IMR-90 (cell line): Measurements from ENCODE around the gene TCF25. TPM values are rescaled to one million over a fixed set of nuclear protein-coding genes. Genes with fewer than 3 reads are reported as not detected.

Source experiments
- polyA plus RNA-seq, 3 experiments: library from polyadenylated mRNA; depleted of rRNA; stranded (reverse); fragments of >200 nt; gene quantifications; 2 replicates each; pipeline ENCODE4 v1.2.3, GENCODE V29; 2012; ENCODE audit warnings: low replicate concordance in 1 of 3
- total RNA-seq: library from RNA; depleted of rRNA; stranded (reverse); fragments of >200 nt; gene quantifications from 2 replicates; pipeline ENCODE4 v1.2.3, GENCODE V29; 2012; rRNA removed

TCF25 gene
- total and polyA plus RNA-seq, 2 of the 4 experiments (the other 2 are of a cell fraction): 127 to 184 TPM

Other genes starting within 250 kb of the TCF25 start
- gene CHMP1A, start 215.9 kb upstream of the TCF25 start, total RNA-seq: 99.8 and 113 TPM in 2 replicates
- gene CHMP1A, start 215.9 kb upstream of the TCF25 start, polyA plus RNA-seq (2012; rRNA removed): 97.3 and 112 TPM in 2 replicates
- 0.90 and 1.1 TPM in 2 replicates for gene SPATA33, start 215.8 kb upstream of the TCF25 start, total RNA-seq
- gene SPATA33, start 215.8 kb upstream of the TCF25 start, polyA plus RNA-seq (2012; rRNA removed): 3.2 and 3.4 TPM in 2 replicates
- gene CDK10, start 186.9 kb upstream of the TCF25 start, total RNA-seq: 18.6 and 19.5 TPM in 2 replicates
- gene CDK10, start 186.9 kb upstream of the TCF25 start, polyA plus RNA-seq (2012; rRNA removed): 61.8 and 65.3 TPM in 2 replicates
- 4.8 and 5.0 TPM in 2 replicates for gene SPATA2L, start 171.9 kb upstream of the TCF25 start, total RNA-seq
- 6.9 and 8.8 TPM in 2 replicates for gene SPATA2L, start 171.9 kb upstream of the TCF25 start, polyA plus RNA-seq (2012; rRNA removed)
- 1.8 and 1.9 TPM in 2 replicates for gene VPS9D1, start 152.7 kb upstream of the TCF25 start, total RNA-seq
- gene VPS9D1, start 152.7 kb upstream of the TCF25 start, polyA plus RNA-seq (2012; rRNA removed): 20.3 and 27.0 TPM in 2 replicates
- 4.1 and 4.2 TPM in 2 replicates for gene ZNF276, start 152.1 kb upstream of the TCF25 start, total RNA-seq
- gene ZNF276, start 152.1 kb upstream of the TCF25 start, polyA plus RNA-seq (2012; rRNA removed): 18.6 and 19.1 TPM in 2 replicates
- gene FANCA, start 56.9 kb upstream of the TCF25 start, total RNA-seq: 13.3 and 13.9 TPM in 2 replicates
- 24.4 and 24.7 TPM in 2 replicates for gene FANCA, start 56.9 kb upstream of the TCF25 start, polyA plus RNA-seq (2012; rRNA removed)
- 0.56 and 0.72 TPM in 2 replicates for gene SPIRE2, start 45.1 kb upstream of the TCF25 start, total RNA-seq
- gene SPIRE2, start 45.1 kb upstream of the TCF25 start, polyA plus RNA-seq (2012; rRNA removed): 1.6 and 1.9 TPM in 2 replicates
- 3.8 and 4.4 TPM in 2 replicates for gene MC1R, start 45.3 kb downstream of the TCF25 start, total RNA-seq
- 9.5 TPM in 2 replicates for gene MC1R, start 45.3 kb downstream of the TCF25 start, polyA plus RNA-seq (2012; rRNA removed)
- gene TUBB3, start 49.8 kb downstream of the TCF25 start, total RNA-seq: 311 and 337 TPM in 2 replicates
- gene TUBB3, start 49.8 kb downstream of the TCF25 start, polyA plus RNA-seq (2012; rRNA removed): 410 and 428 TPM in 2 replicates
- 129 and 134 TPM in 2 replicates for gene DEF8, start 75.2 kb downstream of the TCF25 start, total RNA-seq
- gene DEF8, start 75.2 kb downstream of the TCF25 start, polyA plus RNA-seq (2012; rRNA removed): 141 and 160 TPM in 2 replicates
- gene DBNDD1, start 145.9 kb downstream of the TCF25 start, total RNA-seq: 3.1 and 3.4 TPM in 2 replicates
- 23.0 and 26.2 TPM in 2 replicates for gene DBNDD1, start 145.9 kb downstream of the TCF25 start, polyA plus RNA-seq (2012; rRNA removed)
- not detected in 2 replicates for gene PRDM7, start 203.7 kb downstream of the TCF25 start, total RNA-seq
- gene PRDM7, start 203.7 kb downstream of the TCF25 start, polyA plus RNA-seq (2012; rRNA removed): not detected in 2 replicates